ENCODE results near the gene GUCY1B1. TPM values are rescaled to one million over a fixed set of nuclear protein-coding genes. Genes with fewer than 3 reads are reported as not detected.

GUCY1B1 gene
- total RNA-seq, 3 donors from 2014 or later: 5.4 to 18.0 (median 11.9) TPM

DNA sequence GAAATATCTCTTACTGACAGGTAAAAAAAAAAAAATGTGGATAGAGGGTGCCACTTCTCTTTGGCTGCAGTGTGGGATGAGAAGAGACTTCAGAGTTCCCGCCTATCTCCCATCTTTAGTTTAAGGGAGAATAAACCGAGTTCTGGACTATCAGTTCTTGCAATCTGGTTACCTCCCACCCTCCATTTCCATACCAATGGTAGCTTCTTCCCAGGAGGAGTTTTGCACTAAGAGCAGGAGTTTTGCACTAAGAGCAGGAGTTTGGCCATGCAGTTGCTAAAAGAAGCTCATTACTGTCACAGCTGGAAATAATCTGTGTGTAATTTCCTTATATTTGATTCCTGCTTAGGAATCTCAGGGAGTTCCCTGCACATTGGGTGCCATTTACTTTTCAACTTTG, 10.8 kb upstream of the GUCY1B1 start:
- Histone ChIP-seq H3K9me3 (no peaks in the 10 kb centered on the region), H3K4me1 (no peaks in the 10 kb centered on the region), H3K27me3 (no peaks in the 10 kb centered on the region), H3K27ac (no peak overlapping the region), H3K4me3 (no peak overlapping the region), H3K36me3 (no peaks in the 10 kb centered on the region)
- no peak for TF ChIP-seq POLR2A (IDR thresholded peaks at IDR 0.05)
- TF ChIP-seq, protein P1, sequence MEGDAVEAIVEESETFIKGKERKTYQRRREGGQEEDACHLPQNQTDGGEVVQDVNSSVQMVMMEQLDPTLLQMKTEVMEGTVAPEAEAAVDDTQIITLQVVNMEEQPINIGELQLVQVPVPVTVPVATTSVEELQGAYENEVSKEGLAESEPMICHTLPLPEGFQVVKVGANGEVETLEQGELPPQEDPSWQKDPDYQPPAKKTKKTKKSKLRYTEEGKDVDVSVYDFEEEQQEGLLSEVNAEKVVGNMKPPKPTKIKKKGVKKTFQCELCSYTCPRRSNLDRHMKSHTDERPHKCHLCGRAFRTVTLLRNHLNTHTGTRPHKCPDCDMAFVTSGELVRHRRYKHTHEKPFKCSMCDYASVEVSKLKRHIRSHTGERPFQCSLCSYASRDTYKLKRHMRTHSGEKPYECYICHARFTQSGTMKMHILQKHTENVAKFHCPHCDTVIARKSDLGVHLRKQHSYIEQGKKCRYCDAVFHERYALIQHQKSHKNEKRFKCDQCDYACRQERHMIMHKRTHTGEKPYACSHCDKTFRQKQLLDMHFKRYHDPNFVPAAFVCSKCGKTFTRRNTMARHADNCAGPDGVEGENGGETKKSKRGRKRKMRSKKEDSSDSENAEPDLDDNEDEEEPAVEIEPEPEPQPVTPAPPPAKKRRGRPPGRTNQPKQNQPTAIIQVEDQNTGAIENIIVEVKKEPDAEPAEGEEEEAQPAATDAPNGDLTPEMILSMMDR (IDR thresholded peaks at IDR 0.05): no peak
- no peak for TF ChIP-seq POLR2AphosphoS5 (IDR thresholded peaks at IDR 0.05)
- no peak for DNase-seq (ENCODE audit: low spot score in 2 of 2)
- intact Hi-C loops (cut with DNase I; ENCODE audit: low total_unique reads): no loop called here

DNA sequence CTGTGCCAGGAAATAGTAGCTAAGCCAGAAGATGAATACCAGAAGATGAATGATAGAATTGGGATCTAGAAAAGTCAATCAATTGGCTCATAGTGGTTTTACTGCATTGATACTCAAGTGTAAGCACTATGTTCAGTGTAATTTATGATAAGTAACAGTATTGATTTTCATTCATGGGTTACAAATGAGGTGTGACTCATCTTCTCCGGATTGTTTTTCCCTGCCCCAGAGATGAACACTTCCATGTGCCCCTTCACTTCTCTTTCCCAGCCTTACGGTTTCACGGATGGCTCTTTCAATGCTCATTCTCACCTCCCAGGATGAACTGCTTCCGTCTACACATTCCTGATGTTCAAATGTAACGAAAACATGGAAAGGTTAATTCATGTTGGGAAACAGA, 9.8 kb upstream of the GUCY1B1 start:
- Histone ChIP-seq H3K27me3 (no peaks in the 10 kb centered on the region), H3K27ac (no peak overlapping the region), H3K9me3 (no peaks in the 10 kb centered on the region), H3K4me1 (no peaks in the 10 kb centered on the region), H3K36me3 (no peaks in the 10 kb centered on the region), H3K4me3 (no peak overlapping the region)
- intact Hi-C loops (cut with DNase I; ENCODE audit: low total_unique reads): no loop called here
- DNase-seq (ENCODE audit: low spot score in 2 of 2): no peak
- TF ChIP-seq, protein P1 (IDR thresholded peaks at IDR 0.05): no peak
- TF ChIP-seq POLR2AphosphoS5 (IDR thresholded peaks at IDR 0.05): no peak
- TF ChIP-seq POLR2A (IDR thresholded peaks at IDR 0.05): no peak

DNA sequence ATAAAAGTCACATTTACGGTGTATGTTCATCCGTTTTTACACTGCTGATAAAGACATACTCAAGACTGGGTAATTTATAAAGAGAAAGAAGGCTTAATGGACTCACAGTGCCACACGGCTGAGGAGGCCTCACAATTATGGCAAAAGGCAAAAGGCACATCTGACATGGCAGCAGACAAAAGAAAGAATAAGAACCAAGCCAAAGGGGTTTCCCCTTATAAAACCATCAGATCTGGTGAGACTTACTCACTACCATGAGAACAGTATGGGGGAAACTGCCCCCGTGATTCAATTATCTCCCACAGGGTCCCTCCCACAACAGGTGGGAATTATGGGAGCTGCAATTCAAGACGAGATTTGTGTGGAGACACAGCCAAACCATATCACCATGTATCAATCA, 7.3 kb upstream of the GUCY1B1 start:
- Histone ChIP-seq H3K9me3 (no peaks in the 10 kb centered on the region), H3K27me3 (no peaks in the 10 kb centered on the region), H3K36me3 (no peaks in the 10 kb centered on the region), H3K27ac (no peak overlapping the region), H3K4me3 (no peak overlapping the region), H3K4me1 (no peaks in the 10 kb centered on the region)
- intact Hi-C loops (cut with DNase I; ENCODE audit: low total_unique reads): no loop called here
- DNase-seq (ENCODE audit: low spot score in 2 of 2): no peak
- TF ChIP-seq, protein P1 (IDR thresholded peaks at IDR 0.05): no peak
- TF ChIP-seq POLR2A (IDR thresholded peaks at IDR 0.05): no peak
- TF ChIP-seq POLR2AphosphoS5 (IDR thresholded peaks at IDR 0.05): no peak

DNA sequence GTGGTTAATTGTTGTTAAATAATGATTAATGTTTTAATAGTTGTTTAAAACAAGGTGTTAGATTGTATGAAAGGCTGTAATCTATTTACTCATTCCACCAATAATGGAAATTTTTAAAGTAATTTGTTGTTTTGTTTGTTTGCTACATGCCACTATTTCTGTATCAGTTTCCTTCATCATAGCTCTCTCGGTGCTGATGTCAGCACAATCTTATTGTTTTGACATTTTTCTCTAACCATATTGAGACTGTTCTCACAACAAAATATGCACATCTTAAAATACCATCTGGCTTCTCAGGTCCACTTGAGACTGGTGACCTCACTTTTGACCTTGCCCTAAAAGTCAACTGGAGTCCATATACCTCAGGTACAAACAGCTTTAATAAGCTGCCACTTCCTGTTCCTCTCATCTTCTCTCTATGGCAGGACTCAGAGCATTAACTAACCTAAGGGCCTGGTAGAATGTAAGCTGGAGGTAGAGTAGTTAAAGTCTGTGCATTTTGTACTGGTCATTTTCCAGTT, 1.0 kb upstream of the GUCY1B1 start:
- Histone ChIP-seq H3K4me3 (no peak overlapping the region), H3K36me3 (no peaks in the 10 kb centered on the region), H3K27ac (peak overlapping the region in 1 of 2 donors; percentile 77), H3K4me1 (no peaks in the 10 kb centered on the region), H3K27me3 (no peaks in the 10 kb centered on the region), H3K9me3 (no peaks in the 10 kb centered on the region)
- no peak for DNase-seq (ENCODE audit: low spot score in 2 of 2)
- no peak for TF ChIP-seq POLR2AphosphoS5 (IDR thresholded peaks at IDR 0.05)
- no peak for TF ChIP-seq POLR2A (IDR thresholded peaks at IDR 0.05)
- TF ChIP-seq, protein P1 (IDR thresholded peaks at IDR 0.05): no peak
- intact Hi-C loops (cut with DNase I; ENCODE audit: low total_unique reads): no loop called here

DNA sequence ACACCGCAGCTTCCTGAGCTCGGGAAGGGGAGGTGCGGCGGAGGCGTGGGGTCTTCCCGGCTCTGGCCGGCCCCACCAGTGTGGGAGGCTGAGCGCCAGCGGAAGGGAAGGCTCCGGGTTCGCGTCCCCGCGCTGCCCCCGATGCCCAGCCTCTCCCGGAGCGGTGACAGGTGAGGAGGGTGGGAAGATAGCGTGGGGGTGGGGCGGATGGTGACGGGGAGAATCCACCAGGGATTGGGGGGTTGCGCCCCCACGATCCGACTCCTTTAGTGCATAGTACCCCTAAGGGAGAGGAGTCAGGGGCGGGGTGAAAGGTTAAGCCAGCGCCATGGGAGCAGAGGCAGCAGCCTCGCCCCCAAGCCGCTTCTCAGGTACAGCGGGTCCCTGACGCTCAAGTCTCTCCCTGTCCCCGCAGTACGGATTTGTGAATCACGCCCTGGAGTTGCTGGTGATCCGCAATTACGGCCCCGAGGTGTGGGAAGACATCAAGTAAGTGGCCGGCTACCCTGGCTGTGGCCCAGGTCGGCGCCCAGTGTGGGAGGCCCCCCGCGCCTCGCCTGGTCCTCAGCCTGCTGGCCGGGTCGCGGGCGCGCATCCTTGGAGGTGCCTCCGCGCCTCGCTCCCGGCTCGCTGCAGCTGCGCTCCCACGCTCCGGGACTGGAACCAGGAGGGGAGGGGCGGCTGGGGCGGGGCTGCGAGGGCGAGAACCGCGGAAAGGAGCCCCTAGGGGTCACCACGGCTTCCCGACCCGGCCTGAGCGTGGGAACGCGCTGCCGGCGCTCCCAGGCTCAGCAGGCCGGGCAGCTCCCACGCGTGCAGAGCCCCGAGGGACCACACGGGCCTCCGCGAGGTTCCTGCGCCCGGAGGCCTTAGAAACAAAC, 791 bp downstream of the GUCY1B1 start:
- no peaks in the 10 kb centered on the region for H3K27me3 ChIP-seq
- peak overlapping the region; percentile 77 to 91 for H3K27ac ChIP-seq
- DNase-seq (ENCODE audit: low spot score in 2 of 2): no peak
- no peaks in the 10 kb centered on the region for H3K9me3 ChIP-seq
- no peaks in the 10 kb centered on the region for H3K36me3 ChIP-seq
- no peaks in the 10 kb centered on the region for H3K4me1 ChIP-seq
- peak overlapping the region; percentile 50 to 83 (median 81) for H3K4me3 ChIP-seq
- intact Hi-C loops (cut with DNase I; ENCODE audit: low total_unique reads): no loop called here
- TF ChIP-seq POLR2A (IDR thresholded peaks at IDR 0.05) (no peak), POLR2AphosphoS5 (IDR thresholded peaks at IDR 0.05) (peak in 1 of 3 donors; percentile 7)
- TF ChIP-seq, protein P1 (IDR thresholded peaks at IDR 0.05): peak in 1 of 3 donors; percentile 8
